Neural cell (in vitro differentiated cells): ENCODE data around the gene TSGA10IP. TPM values are rescaled to one million over a fixed set of nuclear protein-coding genes. Genes with fewer than 3 reads are reported as not detected.

ENCODE experiments used
- H2AFZ ChIP-seq: fragments of 200-600, 300-800 bp; sonication (generic), shearing (Covaris generic); 2 replicates; pipeline ENCODE4 v1.6.0; 2014; ENCODE audit warnings: low read depth, mild to moderate bottlenecking, antibody characterized with exemption, low read length, moderate library complexity
- H3F3A ChIP-seq: fragments of 200-600 bp; shearing (Covaris generic); 2 replicates; pipeline ENCODE4 v1.6.1; 2016; ENCODE audit warnings: mild to moderate bottlenecking, moderate library complexity, mixed read lengths, antibody characterized with exemption, low read length; ENCODE audit not compliant: insufficient read depth, poor library complexity, severe bottlenecking
- H3K27ac ChIP-seq: fragments of 200-600, 300-800 bp; sonication (generic), shearing (Covaris generic); 2 replicates; pipeline ENCODE4 v1.5.1; 2014; ENCODE audit warnings: mild to moderate bottlenecking, low read length, moderate library complexity
- H3K27me3 ChIP-seq: fragments of 300-800, 200-600 bp; sonication (generic), shearing (Covaris generic); 2 replicates; pipeline ENCODE4 v1.6.0; 2014; ENCODE audit warnings: mild to moderate bottlenecking, low read depth, low read length, moderate library complexity; ENCODE audit not compliant: insufficient read depth
- H3K36me3 ChIP-seq: fragments of 300-800, 200-600 bp; sonication (generic), shearing (Covaris generic); 2 replicates; pipeline ENCODE4 v1.5.1; 2014; ENCODE audit warnings: mild to moderate bottlenecking, antibody characterized with exemption, low read length, moderate library complexity; ENCODE audit not compliant: insufficient read depth
- H3K4me2 ChIP-seq: fragments of 300-800, 200-600 bp; sonication (generic), shearing (Covaris generic); 2 replicates; pipeline ENCODE4 v1.6.0; 2014; ENCODE audit warnings: mild to moderate bottlenecking, low read length
- H3K4me3 ChIP-seq: fragments of 300-800, 200-600 bp; sonication (generic), shearing (Covaris generic); 2 replicates; pipeline ENCODE4 v1.5.1; 2014; ENCODE audit warnings: mild to moderate bottlenecking, low read length, moderate library complexity
- H3K79me2 ChIP-seq: fragments of 200-600 bp; shearing (Covaris generic); replicated peaks from 2 replicates; pipeline ENCODE4 v1.6.0; 2014; ENCODE audit warnings: mild to moderate bottlenecking, low read length, moderate library complexity; ENCODE audit not compliant: insufficient read depth
- H3K9ac ChIP-seq: fragments of 300-800, 200-600 bp; sonication (generic), shearing (Covaris generic); 2 replicates; pipeline ENCODE4 v1.6.1; 2016; ENCODE audit warnings: mild to moderate bottlenecking, low read length, mixed read lengths
- H3K9me2 ChIP-seq: fragments of 200-600 bp; shearing (Covaris generic); 2 replicates; pipeline ENCODE4 v1.6.1; 2016; ENCODE audit warnings: mild to moderate bottlenecking, low read length, mixed read lengths; ENCODE audit not compliant: insufficient read depth
- H3K9me3 ChIP-seq: fragments of 200-600, 300-800 bp; sonication (generic), shearing (Covaris generic); 2 replicates; pipeline ENCODE4 v1.6.1; 2016; ENCODE audit warnings: mild to moderate bottlenecking, mixed run types, low read length, moderate library complexity, mixed read lengths
- H4K20me1 ChIP-seq: fragments of 200-600 bp; shearing (Covaris generic); 2 replicates; pipeline ENCODE4 v1.6.1; 2016; ENCODE audit warnings: mild to moderate bottlenecking, mixed run types; ENCODE audit not compliant: insufficient read depth
- CTCF ChIP-seq: fragments of 450-650 bp; IDR thresholded peaks from 2 replicates; pipeline ENCODE4 v1.5.1; 2014; ENCODE audit warnings: antibody characterized with exemption, mild to moderate bottlenecking, moderate library complexity; ENCODE audit not compliant: poor library complexity, severe bottlenecking
- EP300 ChIP-seq: fragments of 450-650 bp; conservative IDR thresholded peaks from 2 replicates; pipeline ENCODE4 v1.6.1; 2014; ENCODE audit warnings: antibody characterized with exemption, mild to moderate bottlenecking, moderate library complexity; ENCODE audit not compliant: poor library complexity, severe bottlenecking
- EZH2 ChIP-seq: fragments of 200-600, 300-800 bp; shearing (Covaris generic), sonication (generic); IDR thresholded peaks from 2 replicates; pipeline ENCODE4 v1.6.1; 2014; ENCODE audit warnings: antibody characterized with exemption, low read length, borderline replicate concordance, mild to moderate bottlenecking; ENCODE audit not compliant: insufficient read depth, poor library complexity, severe bottlenecking
- MXI1 ChIP-seq: fragments of 450-650 bp; conservative IDR thresholded peaks from 2 replicates; pipeline ENCODE4 v1.6.1; 2014; ENCODE audit warnings: antibody characterized with exemption, mild to moderate bottlenecking; ENCODE audit not compliant: poor library complexity, severe bottlenecking
- POLR2AphosphoS5 ChIP-seq: IDR thresholded peaks from 2 replicates; pipeline ENCODE4 v1.6.1; 2012
- RAD21 ChIP-seq: fragments of 450-650 bp; conservative IDR thresholded peaks from 2 replicates; pipeline ENCODE4 v1.6.1; 2014; ENCODE audit warnings: antibody characterized with exemption, mild to moderate bottlenecking, moderate library complexity
- REST ChIP-seq: IDR thresholded peaks from 2 replicates; pipeline ENCODE4 v1.6.1; 2012; ENCODE audit warnings: borderline replicate concordance
- SMC3 ChIP-seq: fragments of 450-650 bp; conservative IDR thresholded peaks from 2 replicates; pipeline ENCODE4 v1.6.1; 2014; ENCODE audit warnings: antibody characterized with exemption, mild to moderate bottlenecking, moderate library complexity; ENCODE audit not compliant: poor library complexity
- TAF1 ChIP-seq: IDR thresholded peaks from 2 replicates; pipeline ENCODE4 v1.6.1; 2012; ENCODE audit warnings: low read depth
- polyA plus RNA-seq: library from polyadenylated mRNA; depleted of rRNA; stranded (reverse); fragments of >200 nt; gene quantifications from 2 replicates; pipeline ENCODE4 v1.2.3, GENCODE V29; 2014

Gene TSGA10IP
- polyA plus RNA-seq, 1 donor from 2014 or later: 0.53 TPM

- H3K4me2 ChIP-seq: no peak overlapping the region
- H3K9me3 ChIP-seq: no peaks in the 10 kb centered on the region
- H3K36me3 ChIP-seq: no peaks in the 10 kb centered on the region
- H3K27me3 ChIP-seq: no peaks in the 10 kb centered on the region
- H3K4me3 ChIP-seq: no peak overlapping the region
- H3K27ac ChIP-seq: no peak overlapping the region
- H3F3A ChIP-seq: no peaks in the 10 kb centered on the region
- no peaks in the 10 kb centered on the region for H4K20me1 ChIP-seq
- H3K9me2 ChIP-seq: no peaks in the 10 kb centered on the region
- H2AFZ ChIP-seq: no peak overlapping the region
- TF ChIP-seq CTCF (no peak), REST (no peak), POLR2AphosphoS5 (no peak), RAD21 (no peak), TAF1 (no peak), SMC3 (no peak), MXI1 (no peak), EZH2 (no peak), EP300 (no peak)
- H3K79me2 ChIP-seq: peaks cover 2% of the 10 kb centered on the region
- H3K9ac ChIP-seq: no peak overlapping the region
Observed at GRCh38 chr11:65925397-65925796, 19.9 kb upstream of the TSGA10IP start.

GRCh38 chr11:65927904-65928397 is 17.3 kb upstream of the TSGA10IP start:
- no peak overlapping the region for H3K9ac ChIP-seq
- H3K9me2 ChIP-seq: no peaks in the 10 kb centered on the region
- H3K36me3 ChIP-seq: no peaks in the 10 kb centered on the region
- H3K4me3 ChIP-seq: no peak overlapping the region
- no peak overlapping the region for H3K27ac ChIP-seq
- H4K20me1 ChIP-seq: no peaks in the 10 kb centered on the region
- no peaks in the 10 kb centered on the region for H3K9me3 ChIP-seq
- H3K79me2 ChIP-seq: no peaks in the 10 kb centered on the region
- no peak for TF ChIP-seq TAF1
- no peak for TF ChIP-seq EZH2
- no peak for TF ChIP-seq EP300
- TF ChIP-seq SMC3: no peak
- no peak for TF ChIP-seq RAD21
- TF ChIP-seq REST: no peak
- TF ChIP-seq MXI1: no peak
- no peak for TF ChIP-seq CTCF
- TF ChIP-seq POLR2AphosphoS5: no peak
- no peaks in the 10 kb centered on the region for H3F3A ChIP-seq
- H2AFZ ChIP-seq: no peak overlapping the region
- H3K4me2 ChIP-seq: no peak overlapping the region
- H3K27me3 ChIP-seq: no peaks in the 10 kb centered on the region
